HCEC 1CT (cell line): Measurements from ENCODE around the gene UCKL1.
"Not testable (repeated sequence)": the region's sequence is repeated elsewhere in the genome, so short reads cannot be mapped to it uniquely, and the experiment has no call there.

ENCODE experiments used
- DNase-seq: peaks from one replicate; pipeline ENCODE4 v3.0.0-alpha.2; 2017

UCKL1 gene

DNA sequence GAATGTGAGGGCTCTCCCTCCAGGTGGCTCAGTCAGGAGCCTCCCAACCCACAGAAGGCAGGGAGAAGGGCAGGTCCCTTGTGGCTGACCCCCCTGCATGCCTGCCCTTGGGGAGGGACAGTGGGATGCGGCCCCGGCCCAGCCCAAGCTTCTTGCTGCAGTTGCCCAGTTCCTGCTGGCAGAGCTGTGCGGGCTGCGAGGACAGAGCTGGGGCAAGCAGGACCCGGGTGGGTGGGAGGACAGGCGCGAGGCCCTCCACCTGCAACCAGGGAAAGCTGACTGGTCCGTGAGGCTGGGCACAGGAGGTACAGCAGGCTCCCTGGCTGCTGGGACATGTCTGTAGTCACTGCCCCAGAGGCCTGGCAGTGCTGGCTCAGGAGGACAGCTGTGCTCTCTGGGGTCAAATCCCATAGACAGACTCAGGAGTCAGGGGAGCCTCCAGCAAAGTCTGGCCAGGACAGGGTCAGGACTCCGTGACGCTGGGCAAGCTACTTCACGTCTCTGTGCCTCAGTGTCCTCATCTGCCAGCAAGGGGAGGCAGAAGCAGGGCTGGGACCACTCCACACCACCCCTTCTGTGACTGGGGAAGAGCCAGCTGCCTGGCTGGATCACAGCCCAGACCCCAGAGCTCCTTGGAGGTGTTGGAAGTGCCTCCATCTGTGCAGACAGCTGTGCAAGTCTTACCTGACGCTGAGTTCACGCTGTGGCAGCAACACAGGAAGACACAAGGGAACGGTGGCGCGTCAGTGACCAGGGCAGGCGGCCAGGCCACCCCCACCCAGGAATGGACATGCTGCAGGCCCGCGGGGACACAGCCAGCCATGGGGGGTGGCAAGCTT lies 13.0 kb downstream of the UCKL1 start:
- DNase-seq: no peak

DNA sequence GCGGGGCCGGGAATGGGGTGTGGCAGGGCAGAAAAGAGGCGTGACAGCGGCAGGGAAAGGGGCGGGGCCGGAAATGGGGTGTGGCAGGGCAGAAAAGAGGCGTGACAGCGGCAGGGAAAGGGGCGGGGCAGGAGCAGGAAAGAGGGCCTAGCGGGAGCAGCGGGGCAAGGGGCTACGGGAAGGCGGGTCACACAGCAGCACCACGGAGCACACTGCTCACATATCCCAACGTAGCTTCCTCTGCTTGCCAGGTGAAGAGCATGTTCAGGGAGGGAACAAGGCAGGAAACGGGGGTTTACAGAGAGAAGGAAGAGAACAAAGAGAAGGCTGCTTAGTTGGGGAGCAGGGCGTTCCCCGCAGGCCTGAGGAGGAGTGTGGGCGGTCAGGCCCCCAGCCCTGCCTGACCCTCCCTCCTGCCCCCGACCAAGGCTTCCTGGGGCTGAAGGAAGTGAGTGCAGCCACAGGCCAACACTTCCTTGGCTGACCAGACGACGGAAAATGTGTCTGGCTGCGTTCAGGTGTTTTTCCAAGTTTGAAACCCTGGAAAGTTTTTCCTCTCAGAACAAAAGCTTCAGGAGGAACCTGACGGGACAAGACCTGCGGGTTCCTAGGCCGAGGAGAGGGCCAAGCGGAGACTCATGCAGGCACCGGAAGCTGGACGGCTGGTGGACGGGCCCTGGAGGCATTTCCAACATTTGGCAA lies 13.8 kb downstream of the UCKL1 start:
- no peak for DNase-seq

DNA sequence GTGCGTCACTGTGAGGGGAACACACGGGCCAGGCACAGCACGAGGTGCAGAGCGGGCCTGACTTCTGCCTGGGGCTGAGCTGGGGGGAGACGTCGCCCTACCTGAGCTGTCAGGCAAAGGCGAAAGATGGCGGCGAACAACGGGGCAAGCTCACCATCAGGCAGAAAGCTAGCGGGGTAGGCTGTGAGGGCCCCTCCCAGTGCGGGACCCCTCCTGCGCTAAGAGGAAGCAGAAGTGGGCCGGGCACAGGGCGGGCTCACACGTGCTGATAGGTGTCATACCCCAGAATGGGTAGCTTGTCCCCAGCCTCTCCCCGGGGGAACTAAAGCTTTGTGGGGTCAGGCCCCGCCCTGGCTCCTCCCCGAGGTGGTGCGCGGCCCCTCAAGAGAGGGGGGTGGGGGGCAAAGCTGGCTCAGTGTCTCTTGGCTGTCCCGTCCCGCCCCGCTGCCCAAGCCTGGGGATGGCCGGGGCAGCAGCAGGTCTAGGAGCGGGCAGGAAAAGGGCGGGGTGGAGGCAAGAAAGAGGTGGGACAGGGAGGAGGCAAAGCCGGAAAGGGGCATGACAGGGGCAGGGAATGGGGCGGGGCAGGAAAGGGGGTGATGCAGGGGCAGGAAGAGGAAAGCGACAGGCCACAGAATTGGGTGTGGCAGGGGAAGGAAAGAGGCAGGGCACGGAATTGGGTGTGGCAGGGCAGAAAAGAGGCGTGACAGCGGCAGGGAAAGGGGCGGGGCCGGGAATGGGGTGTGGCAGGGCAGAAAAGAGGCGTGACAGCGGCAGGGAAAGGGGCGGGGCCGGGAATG lies 14.7 kb downstream of the UCKL1 start:
- DNase-seq: no peak

DNA sequence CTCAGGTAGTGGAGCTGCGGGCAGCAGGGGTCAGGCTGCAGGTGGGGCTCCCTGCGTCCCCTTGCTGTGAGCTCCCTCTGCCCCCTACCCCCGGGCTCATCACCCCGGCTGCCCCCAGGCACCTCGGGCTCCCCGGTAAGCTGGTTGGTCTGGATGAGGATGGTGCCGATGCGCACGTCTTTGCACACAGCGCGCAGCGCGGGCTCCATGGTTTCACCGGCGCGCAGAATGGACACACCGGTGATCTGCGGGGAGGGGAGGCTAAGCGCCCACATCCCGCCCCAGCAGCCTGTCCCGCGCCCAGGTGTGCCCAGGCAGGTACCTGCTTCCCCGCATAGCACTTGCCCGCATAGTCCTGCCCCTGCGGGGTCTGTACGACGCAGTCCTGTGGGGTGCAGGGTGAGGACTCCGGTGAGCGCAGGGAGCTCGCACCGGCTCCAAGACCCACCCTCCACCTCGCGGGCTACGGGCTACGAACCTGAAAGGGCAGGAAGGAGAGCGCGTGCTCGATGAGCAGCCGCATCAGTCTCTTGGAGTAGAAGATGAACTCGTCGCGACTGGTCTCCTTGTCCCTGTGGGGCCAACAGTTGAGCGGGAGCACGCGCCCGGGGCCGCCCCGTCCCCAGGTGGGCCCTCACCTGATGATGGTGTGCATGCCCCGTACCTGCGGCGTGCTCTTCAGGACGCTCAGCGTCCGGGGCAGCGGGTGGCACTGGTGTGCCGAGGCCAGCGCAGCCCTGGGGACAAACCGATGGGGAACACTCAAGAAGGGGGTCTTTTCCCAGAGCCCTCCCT lies 15.5 kb downstream of the UCKL1 start:
- no peak for DNase-seq

DNA sequence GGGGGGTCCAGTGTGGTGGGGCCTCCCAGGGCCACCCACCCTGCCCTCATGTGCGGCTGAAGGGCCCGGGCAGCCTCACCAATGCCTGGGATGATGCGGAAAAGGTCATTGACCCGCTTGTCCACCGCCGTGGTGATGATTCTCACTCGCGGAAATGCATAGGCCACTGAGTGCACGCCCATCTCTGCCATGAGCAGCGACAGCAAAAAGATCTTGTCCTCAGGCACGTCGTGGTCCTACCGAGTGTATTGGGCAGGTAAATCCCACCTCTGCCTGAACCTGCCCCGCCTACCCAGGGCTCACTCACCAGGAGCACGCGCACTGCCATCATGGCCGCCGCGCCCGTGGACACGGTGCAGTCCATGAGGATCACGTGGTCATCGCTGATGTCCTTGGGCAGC lies 16.1 kb downstream of the UCKL1 start:
- no peak for DNase-seq

DNA sequence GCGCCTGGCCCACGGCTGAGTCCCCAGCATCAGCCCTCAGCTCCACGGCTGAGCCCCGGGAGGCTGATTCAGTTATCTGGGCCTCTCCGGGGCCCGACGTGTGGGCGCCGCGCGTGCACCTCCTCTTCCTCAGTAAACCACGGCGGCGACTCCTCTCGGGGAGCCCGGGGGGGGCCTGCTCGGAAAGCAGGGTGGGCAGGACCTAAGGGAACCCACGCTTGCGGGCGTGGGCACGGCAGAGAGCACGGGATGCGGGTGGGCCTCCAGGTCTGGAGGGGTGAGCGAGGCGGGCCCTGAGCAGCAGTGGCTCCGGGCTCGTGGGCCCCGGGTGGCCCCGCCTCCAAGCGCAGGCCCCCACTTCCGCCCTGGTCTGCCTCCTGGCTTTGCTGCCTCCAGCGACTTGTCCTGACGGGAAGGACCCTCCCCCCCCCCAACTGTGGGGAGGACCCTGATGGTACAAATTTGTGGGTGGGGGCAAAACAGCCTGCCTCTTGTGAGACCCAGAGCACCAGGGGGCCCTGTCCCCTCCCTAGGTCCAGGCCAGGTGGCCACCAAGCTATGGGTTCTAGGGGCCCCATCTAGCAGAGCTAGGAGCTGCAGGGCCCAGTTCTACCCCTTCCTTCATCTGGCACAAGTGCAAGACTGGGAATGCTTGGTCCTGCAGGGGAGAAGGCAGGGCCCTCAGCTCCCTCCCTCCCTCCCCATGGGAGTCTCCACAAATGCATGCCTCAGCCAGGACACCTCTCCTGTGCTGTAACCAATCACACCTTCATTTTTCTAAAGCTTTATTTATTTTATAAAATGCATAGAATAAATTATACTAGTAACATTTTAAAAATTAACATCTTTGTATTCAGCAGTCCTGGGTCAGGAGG lies 16.9 kb downstream of the UCKL1 start:
- no peak for DNase-seq

DNA sequence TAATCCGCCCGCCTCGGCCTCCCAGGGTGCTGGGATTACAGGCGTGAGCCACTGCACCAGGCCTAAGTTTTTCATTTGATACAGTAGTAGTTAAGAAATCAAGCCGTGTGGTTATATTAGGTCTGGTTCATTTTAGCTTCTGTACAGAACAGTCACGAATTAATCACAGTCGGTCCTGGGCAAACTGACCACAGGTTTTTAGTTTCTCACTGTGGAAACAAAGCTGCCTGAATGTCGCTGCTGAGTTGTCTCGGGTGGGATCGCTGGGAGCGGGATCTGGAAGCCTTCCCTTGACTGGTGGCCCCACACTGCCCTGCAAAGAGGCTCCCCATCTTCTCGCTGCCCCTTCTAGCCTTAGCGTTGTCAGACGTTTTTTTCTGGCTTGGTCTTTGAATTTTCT lies 18.6 kb downstream of the UCKL1 start:
- no peak for DNase-seq

DNA sequence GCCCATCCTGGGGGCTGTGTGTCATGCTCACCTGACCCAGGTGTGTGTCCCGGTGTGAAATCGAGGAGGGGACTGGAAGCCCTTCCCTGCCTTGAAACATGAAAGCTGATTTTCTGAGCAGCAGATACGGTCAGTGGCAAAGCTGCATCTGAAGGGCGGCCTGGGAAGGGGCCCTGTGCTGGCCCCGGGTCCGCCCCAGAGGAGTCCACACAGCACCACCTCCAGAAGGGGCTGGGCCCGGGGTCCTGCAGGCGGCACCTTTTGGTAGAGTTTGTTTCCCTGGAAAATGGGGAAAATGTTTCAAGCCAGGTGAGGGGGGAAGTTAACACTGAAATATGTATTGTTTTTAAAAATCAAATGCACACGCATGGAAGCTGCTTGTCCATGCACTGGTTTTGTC lies 20.8 kb downstream of the UCKL1 start:
- DNase-seq: no peak

DNA sequence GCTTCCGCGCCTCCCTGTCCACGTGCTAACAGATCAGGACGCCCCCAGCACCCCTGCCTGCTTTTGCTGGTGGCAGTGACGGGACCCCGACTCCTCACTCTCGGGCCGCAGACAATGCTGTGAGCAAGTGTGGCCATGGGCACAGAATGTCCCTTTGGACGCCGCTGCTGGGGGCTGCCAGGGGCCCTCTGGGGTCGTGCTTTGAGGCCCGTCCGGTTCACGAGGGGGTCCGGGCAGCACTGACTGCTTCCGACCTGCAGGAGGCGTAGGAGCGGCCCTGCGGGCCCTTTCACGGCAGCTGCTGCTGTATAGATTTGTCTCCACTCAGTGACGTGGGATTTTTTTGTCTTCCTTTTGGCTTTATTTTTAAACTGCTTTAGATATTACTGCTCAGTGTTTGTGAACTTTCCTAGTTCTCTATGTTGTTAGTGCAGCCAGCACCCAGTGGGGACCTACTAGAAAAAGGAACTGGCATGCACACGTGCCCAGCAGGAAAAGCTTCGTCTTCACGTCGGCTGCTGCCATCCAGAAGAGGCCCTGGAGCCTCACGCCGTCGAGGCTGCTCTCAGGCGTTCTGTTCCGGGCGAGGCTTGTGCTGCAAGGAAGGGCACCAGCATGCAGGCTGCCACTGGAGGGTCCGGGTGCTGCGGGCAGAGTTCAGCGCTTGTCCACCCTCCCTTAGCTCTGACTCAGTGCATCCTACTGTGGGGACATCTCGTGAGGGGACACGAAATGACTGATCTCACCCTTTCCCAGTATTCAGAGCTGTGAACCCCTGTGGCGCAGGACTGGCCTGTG lies 21.7 kb downstream of the UCKL1 start:
- DNase-seq: no peak

DNA sequence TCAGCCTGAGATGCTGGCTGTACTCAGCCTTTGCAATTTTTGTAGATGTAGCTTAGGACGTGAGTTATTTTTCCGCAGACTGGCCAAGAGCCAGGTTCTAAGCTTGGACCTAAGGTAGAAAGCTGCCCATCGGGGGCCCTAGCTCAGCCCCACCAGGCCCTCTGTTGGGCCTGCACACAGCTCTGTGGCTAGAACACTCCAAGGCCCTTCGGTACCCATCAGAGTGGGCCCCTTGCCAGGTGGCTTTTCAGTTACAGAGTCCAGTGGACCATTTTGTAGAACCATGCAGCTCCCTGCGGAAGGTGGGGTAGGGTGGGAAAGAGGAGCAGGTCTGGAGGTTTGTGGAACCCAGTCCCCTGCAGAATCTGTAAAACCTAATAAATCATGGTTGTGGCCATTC lies 22.6 kb downstream of the UCKL1 start:
- DNase-seq: no peak

DNA sequence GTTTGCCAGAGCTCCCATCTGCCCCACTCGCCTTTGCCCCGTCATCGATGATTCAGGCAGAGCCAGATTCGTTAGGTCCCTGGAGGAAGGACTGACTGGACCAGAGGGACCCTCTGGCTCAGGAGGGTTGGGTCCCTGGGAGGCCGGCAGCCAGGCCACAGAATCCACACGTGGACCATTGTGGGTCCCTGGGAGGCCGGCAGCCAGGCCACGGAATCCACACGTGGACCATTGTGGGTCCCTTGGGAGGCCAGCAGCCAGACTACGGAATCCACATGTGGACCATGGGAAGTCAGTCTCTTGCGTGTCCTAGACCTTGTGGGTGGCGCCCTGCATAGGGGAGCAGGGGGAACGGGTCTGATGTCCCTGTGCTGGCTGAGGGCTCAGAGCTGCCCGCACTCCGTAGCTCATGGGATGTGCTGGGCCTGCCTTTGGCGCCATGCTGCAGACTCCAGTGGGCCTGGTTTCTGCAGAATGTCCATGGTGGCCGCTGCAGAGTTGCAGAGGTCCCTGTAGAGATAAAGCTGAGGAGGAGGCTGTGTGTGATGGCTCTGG lies 23.5 kb downstream of the UCKL1 start:
- DNase-seq: no peak

DNA sequence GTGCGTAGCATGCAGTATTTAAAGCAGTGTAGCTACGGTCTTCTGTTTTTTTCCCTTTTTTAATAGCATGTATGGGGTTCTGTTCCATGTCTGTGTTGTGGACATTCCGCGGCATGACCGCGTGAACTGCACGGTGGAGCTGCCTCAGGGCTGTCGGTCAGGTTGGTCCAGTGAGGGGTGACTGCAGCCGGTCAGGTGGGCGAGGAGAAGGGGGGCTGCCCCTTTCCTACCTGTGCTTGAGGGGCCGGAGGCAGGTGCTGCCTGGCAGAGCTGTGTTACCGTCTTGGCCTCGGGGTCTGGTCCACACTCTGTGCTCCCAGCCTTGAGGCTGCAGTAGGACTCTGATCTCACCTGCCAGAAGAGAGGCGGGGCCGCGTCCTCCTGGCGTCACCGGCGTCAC lies 24.5 kb downstream of the UCKL1 start:
- no peak for DNase-seq

DNA sequence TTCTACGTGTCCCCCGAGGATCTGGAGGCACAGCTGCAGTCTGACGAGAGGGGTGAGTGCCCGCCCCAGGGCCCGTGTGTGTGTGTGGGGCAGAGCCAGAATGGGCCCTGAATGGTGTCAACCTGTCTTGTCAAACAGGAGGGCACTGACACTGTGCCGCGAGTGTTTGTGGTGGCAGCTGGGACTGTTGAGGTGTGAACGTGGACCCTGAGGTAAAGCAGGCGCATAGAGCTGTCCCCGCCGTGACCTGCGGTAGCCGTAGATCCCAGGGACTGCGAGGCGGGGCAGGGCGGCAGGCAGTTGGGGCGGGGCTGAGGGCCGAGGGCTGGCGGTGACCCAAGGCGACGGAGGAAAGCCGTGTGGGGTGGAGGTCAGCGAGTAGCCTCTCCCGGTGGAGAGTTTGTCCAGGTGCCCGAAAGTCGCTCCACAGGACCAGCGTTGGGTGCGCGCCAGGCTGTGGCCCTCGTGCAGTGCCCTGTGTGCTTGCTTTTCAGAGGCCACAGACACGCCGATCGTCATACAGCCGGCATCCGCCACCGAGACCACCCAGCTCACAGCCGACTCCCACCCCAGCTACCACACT lies 25.2 kb downstream of the UCKL1 start:
- no peak for DNase-seq

DNA sequence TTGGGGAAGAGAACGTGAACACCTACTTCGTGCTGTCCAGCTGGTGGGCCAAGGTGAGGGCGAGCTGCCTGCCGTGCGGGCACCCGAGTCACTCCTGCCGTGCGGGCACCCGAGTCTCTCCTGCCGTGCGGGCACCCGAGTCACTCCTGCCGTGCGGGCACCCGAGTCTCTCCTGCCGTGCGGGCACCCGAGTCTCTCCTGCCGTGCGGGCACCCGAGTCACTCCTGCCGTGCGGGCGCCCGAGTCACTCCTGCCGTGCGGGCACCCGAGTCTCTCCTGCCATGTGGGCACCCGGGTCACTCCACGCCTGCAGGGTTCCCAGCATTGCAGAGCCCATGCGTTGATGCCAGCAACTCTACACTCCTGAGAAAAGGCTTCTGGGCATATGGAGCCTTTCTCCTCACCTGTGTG lies 26.7 kb downstream of the UCKL1 start:
- not testable (repeated sequence) for DNase-seq

DNA sequence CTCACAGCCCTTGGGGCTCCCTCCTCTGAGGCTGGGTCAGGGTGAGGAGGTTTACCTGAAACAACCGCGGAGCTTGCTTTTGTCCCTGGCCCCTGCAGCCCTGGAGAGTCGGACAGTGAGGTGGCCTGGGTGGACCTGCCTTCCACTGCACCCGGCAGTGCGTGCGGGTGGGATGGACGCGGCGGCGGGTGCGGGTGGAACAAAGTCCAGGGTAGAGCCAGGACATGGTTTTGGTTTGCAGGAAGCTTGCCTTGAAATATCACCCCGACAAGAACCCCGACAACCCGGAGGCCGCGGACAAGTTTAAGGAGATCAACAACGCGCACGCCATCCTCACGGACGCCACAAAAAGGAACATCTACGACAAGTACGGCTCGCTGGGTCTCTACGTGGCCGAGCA lies 27.1 kb downstream of the UCKL1 start:
- DNase-seq: no peak

DNA sequence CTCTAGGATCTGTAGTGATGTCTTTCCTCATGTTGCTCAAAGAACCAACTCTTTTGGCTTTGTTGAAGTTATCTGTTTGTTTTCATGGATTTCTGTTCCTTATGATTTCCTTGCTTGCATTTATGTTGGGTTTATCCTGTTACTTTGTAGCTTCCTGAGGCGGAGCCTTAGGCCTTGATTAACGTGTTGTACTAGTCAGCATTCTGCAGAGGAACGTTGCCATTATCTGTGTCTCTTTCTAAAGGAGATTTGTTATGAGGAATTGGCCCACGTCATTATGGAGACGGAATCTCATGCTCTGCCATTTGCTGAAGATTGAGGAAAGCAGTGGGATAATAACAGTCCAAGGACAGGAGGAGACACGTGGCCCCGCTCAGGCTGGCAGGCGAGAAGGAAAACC lies 29.9 kb downstream of the UCKL1 start:
- DNase-seq: no peak

DNA sequence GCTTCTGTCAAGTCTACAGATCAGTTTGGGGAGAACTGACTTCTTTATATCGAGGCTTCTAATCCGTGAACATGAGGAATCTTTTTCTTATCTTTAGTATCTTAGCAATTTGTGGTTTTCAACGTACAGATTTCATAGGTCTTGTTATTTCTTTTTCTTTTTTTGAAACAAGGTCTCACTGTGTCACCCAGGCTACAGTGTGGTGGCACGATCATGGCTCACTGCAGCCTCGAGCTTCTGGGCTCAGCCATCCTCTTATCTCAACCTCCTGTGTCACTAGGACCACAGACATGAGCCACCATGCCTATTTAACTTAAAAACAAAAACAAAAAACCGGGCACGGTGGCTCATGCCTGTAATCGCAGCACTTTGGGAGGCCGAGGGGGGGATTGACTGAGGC lies 32.0 kb downstream of the UCKL1 start:
- DNase-seq: no peak

DNA sequence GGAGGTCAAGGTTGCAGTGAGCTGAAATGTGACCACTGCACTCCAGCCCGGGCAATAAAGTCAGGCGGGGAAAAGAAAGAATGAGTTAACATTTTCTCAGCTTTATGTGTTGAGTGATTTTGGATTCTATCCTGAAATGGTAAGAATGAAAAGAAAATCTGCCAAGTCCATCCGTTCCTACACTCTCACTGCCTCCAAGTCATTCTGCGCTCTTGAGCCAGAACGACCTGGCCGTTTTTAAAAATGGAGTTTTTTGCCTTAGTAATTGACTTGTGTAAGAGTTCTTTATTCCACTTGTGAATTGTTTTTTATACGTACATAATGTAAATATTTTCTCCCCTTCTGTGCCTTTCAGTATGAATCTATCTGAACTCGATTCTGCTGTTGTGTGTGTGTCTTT lies 32.6 kb downstream of the UCKL1 start:
- no peak for DNase-seq

DNA sequence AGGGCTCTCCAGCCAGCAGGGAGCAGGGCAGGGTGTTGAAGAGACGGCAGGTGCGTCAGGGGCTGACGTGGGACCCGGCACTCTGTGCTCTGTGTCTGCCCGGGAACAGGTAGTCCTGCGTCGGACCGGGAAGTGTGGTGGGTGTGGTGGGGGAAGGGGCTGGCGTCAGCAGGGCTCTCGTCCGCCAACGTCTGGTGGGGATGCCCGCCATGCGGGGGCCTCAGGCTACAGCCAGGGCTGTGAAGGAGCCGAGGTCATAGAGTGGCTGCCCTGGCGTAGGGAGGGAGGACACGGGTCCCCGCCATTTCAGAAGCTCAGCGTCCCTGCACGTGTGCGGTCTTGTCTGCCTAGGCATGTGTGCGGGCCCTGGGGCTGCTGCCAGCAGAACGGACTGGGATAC lies 36.0 kb downstream of the UCKL1 start:
- DNase-seq: no peak

DNA sequence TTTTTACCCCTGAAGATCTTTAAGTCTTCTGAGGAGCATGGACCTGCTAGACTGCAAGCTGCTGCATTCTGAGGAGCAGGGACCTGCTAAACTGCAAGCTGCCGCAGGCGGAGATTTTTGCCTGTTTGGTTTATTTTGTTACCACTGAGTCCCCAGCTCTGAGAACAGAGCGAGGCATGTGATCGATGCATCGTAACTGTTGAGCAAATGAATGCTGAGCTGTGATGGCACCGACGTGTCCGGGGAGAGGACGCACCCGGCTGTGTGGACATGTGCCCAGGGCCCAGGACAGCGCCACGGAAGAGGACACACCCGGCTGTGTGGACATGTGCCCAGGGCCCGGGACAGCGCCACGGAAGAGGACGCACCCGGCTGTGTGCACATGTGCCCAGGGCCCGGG lies 37.1 kb downstream of the UCKL1 start:
- no peak for DNase-seq
